ENCODE data around the gene NTM.

Gene NTM

DNA sequence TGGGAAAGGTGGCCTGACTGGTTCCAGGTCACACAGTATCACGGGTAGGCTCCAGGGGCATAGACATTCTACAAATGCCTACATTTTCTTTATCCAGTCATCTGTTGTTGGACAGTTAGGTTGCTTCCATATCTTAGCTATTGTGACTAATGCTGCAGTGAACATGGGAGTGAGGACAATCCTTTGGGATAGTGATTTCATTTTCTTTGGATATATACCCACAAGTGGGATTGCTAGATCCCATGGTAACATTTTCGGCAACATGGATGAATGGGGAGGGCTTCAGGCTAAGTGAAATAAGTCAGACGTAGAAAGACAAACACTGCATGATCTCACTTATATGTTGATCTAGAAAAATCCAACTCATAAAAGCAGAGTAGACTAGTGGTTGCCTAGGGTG, 744.3 kb downstream of the NTM start:
- DNase-seq (ENCODE audit: low read depth in 1 of 2, low spot score in 1 of 2): no peak
- no peak overlapping the region for H3K4me3 ChIP-seq (replicated peaks; ENCODE audit: insufficient read depth, low read length)
- no peak overlapping the region for H3K27ac ChIP-seq (replicated peaks)
- TF ChIP-seq SPI1 (IDR thresholded peaks at IDR 0.05; ENCODE audit: borderline replicate concordance, low read depth) (no peak), GABPA (IDR thresholded peaks at IDR 0.05; ENCODE audit: low read depth) (no peak), POLR2AphosphoS5 (IDR thresholded peaks at IDR 0.05; ENCODE audit: low read depth) (no peak)
- TF ChIP-seq, protein P1, sequence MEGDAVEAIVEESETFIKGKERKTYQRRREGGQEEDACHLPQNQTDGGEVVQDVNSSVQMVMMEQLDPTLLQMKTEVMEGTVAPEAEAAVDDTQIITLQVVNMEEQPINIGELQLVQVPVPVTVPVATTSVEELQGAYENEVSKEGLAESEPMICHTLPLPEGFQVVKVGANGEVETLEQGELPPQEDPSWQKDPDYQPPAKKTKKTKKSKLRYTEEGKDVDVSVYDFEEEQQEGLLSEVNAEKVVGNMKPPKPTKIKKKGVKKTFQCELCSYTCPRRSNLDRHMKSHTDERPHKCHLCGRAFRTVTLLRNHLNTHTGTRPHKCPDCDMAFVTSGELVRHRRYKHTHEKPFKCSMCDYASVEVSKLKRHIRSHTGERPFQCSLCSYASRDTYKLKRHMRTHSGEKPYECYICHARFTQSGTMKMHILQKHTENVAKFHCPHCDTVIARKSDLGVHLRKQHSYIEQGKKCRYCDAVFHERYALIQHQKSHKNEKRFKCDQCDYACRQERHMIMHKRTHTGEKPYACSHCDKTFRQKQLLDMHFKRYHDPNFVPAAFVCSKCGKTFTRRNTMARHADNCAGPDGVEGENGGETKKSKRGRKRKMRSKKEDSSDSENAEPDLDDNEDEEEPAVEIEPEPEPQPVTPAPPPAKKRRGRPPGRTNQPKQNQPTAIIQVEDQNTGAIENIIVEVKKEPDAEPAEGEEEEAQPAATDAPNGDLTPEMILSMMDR (IDR thresholded peaks at IDR 0.05; ENCODE audit: insufficient read depth, low read length): no peak
- TF ChIP-seq, protein P2, sequence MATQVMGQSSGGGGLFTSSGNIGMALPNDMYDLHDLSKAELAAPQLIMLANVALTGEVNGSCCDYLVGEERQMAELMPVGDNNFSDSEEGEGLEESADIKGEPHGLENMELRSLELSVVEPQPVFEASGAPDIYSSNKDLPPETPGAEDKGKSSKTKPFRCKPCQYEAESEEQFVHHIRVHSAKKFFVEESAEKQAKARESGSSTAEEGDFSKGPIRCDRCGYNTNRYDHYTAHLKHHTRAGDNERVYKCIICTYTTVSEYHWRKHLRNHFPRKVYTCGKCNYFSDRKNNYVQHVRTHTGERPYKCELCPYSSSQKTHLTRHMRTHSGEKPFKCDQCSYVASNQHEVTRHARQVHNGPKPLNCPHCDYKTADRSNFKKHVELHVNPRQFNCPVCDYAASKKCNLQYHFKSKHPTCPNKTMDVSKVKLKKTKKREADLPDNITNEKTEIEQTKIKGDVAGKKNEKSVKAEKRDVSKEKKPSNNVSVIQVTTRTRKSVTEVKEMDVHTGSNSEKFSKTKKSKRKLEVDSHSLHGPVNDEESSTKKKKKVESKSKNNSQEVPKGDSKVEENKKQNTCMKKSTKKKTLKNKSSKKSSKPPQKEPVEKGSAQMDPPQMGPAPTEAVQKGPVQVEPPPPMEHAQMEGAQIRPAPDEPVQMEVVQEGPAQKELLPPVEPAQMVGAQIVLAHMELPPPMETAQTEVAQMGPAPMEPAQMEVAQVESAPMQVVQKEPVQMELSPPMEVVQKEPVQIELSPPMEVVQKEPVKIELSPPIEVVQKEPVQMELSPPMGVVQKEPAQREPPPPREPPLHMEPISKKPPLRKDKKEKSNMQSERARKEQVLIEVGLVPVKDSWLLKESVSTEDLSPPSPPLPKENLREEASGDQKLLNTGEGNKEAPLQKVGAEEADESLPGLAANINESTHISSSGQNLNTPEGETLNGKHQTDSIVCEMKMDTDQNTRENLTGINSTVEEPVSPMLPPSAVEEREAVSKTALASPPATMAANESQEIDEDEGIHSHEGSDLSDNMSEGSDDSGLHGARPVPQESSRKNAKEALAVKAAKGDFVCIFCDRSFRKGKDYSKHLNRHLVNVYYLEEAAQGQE (IDR thresholded peaks at IDR 0.05; ENCODE audit: insufficient replicate concordance, low read depth): no peak
- no peaks in the 10 kb centered on the region for H3K27me3 ChIP-seq (ENCODE audit: insufficient read depth, poor library complexity, severe bottlenecking)

DNA sequence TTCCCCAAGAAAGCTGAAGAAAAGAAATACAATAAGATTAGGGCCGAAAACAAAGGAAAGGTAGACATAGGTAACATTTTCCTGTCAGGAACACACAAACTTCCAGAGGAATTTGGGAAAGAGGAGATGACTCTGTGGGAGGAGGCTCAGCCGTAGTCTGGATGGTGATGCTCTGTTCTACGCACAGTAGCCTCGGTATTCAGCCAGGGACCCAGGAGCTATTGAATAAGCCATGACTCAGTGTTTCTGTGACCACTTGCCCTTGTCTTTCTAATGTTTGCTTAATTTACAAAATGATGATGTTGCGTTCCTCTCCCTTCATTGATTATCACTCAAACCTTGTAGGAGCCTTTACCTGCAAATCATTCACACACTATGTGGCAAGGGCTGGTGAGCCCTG, 745.0 kb downstream of the NTM start:
- TF ChIP-seq POLR2AphosphoS5 (IDR thresholded peaks at IDR 0.05; ENCODE audit: low read depth) (no peak), SPI1 (IDR thresholded peaks at IDR 0.05; ENCODE audit: borderline replicate concordance, low read depth) (no peak), GABPA (IDR thresholded peaks at IDR 0.05; ENCODE audit: low read depth) (no peak)
- TF ChIP-seq, protein P1 (IDR thresholded peaks at IDR 0.05; ENCODE audit: insufficient read depth, low read length): no peak
- TF ChIP-seq, protein P2 (IDR thresholded peaks at IDR 0.05; ENCODE audit: insufficient replicate concordance, low read depth): no peak
- no peak overlapping the region for H3K4me3 ChIP-seq (replicated peaks; ENCODE audit: insufficient read depth, low read length)
- H3K27ac ChIP-seq (replicated peaks): no peak overlapping the region
- no peaks in the 10 kb centered on the region for H3K27me3 ChIP-seq (ENCODE audit: insufficient read depth, poor library complexity, severe bottlenecking)
- DNase-seq (ENCODE audit: low read depth in 1 of 2, low spot score in 1 of 2): no peak

DNA sequence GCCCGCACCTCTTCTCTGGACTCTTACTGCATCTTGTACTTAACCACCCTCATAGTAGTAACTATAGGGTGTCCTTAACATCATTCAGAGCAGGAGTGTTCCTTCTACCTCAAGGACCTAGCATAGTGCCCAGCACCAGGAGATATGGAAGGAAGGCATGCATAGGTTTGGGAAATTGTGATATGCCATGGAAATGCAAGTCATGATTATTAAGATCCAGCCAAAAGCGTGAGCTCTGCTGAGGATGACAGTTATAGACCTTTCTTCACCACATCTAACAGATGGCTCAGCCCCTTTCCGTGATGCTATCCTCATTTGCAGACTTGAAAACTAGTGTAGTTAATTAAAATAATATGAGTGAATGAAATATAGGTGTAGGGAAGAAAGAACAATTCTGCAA, 746.1 kb downstream of the NTM start:
- Histone ChIP-seq H3K27ac (replicated peaks) (no peak overlapping the region), H3K4me3 (replicated peaks; ENCODE audit: insufficient read depth, low read length) (no peak overlapping the region), H3K27me3 (ENCODE audit: insufficient read depth, poor library complexity, severe bottlenecking) (no peaks in the 10 kb centered on the region)
- no peak for TF ChIP-seq GABPA (IDR thresholded peaks at IDR 0.05; ENCODE audit: low read depth)
- TF ChIP-seq POLR2AphosphoS5 (IDR thresholded peaks at IDR 0.05; ENCODE audit: low read depth): no peak
- TF ChIP-seq, protein P2 (IDR thresholded peaks at IDR 0.05; ENCODE audit: insufficient replicate concordance, low read depth): no peak
- TF ChIP-seq, protein P1 (IDR thresholded peaks at IDR 0.05; ENCODE audit: insufficient read depth, low read length): no peak
- no peak for TF ChIP-seq SPI1 (IDR thresholded peaks at IDR 0.05; ENCODE audit: borderline replicate concordance, low read depth)
- no peak for DNase-seq (ENCODE audit: low read depth in 1 of 2, low spot score in 1 of 2)
